GM19099 (cell line): ENCODE data around the gene BCR.

Experiments used
- POLR2A ChIP-seq: IDR thresholded peaks from 3 replicates; pipeline ENCODE4 v1.6.1; 2011; ENCODE audit warnings: low read depth; ENCODE audit not compliant: insufficient read length; ENCODE audit errors: extremely low read depth

The BCR gene

GRCh38 chr22:23277583-23278295 lies 97.4 kb downstream of the BCR start:
- TF ChIP-seq POLR2A: no peak

- no peak for TF ChIP-seq POLR2A
These were observed 98.8 kb downstream of the BCR start for GRCh38 chr22:23278883-23279675.

GRCh38 chr22:23279781-23280180 lies 99.5 kb downstream of the BCR start:
- TF ChIP-seq POLR2A: no peak

- TF ChIP-seq POLR2A: no peak
These were observed 100.2 kb downstream of the BCR start for GRCh38 chr22:23280356-23281052.

GRCh38 chr22:23281053-23281405 lies 100.7 kb downstream of the BCR start:
- no peak for TF ChIP-seq POLR2A

- TF ChIP-seq POLR2A: no peak
These were observed 101.2 kb downstream of the BCR start for GRCh38 chr22:23281406-23282088.

- no peak for TF ChIP-seq POLR2A
These were observed 101.8 kb downstream of the BCR start for GRCh38 chr22:23282089-23282501.

- TF ChIP-seq POLR2A: no peak
These were observed 102.2 kb downstream of the BCR start for GRCh38 chr22:23282516-23282915.

GRCh38 chr22:23282986-23283385 lies 102.7 kb downstream of the BCR start:
- TF ChIP-seq POLR2A: no peak

GRCh38 chr22:23283591-23284503 lies 103.5 kb downstream of the BCR start:
- no peak for TF ChIP-seq POLR2A

- no peak for TF ChIP-seq POLR2A
These were observed 104.3 kb downstream of the BCR start for GRCh38 chr22:23284504-23285033.

GRCh38 chr22:23285236-23285635 lies 104.9 kb downstream of the BCR start:
- TF ChIP-seq POLR2A: no peak

GRCh38 chr22:23285734-23286133 lies 105.4 kb downstream of the BCR start:
- TF ChIP-seq POLR2A: no peak

- TF ChIP-seq POLR2A: no peak
These were observed 106.0 kb downstream of the BCR start for GRCh38 chr22:23286296-23286695.
